ENCODE measurements around the gene CRTC1. TPM values are rescaled to one million over a fixed set of nuclear protein-coding genes. Genes with fewer than 3 reads are reported as not detected.

Gene CRTC1
- total RNA-seq, 1 donor from 2014 or later, result 7.0 TPM

GRCh38 chr19:18781885-18782527 lies 98.5 kb downstream of the CRTC1 start:
- no peak for DNase-seq (ENCODE audit: low spot score)
- Mint-ChIP-seq H3K27me3 (ENCODE audit: low read depth) (peaks cover 20% of the 10 kb centered on the region), H3K4me1 (ENCODE audit: low read depth) (peaks cover 10% of the 10 kb centered on the region), H3K27ac (no peak overlapping the region), H3K36me3 (ENCODE audit: low read depth) (no peaks in the 10 kb centered on the region), H3K9me3 (no peaks in the 10 kb centered on the region), H3K4me3 (ENCODE audit: low read depth) (no peak overlapping the region)
- intact Hi-C loops (cut with micrococcal nuclease), result no loop called here

- no peak overlapping the region for H3K27ac Mint-ChIP-seq
- intact Hi-C loops (cut with micrococcal nuclease), result no loop called here
- DNase-seq (ENCODE audit: low spot score), result no peak
- no peak overlapping the region for H3K4me3 Mint-ChIP-seq (ENCODE audit: low read depth)
- peaks cover 25% of the 10 kb centered on the region for H3K27me3 Mint-ChIP-seq (ENCODE audit: low read depth)
- no peaks in the 10 kb centered on the region for H3K36me3 Mint-ChIP-seq (ENCODE audit: low read depth)
- no peaks in the 10 kb centered on the region for H3K9me3 Mint-ChIP-seq
- H3K4me1 Mint-ChIP-seq (ENCODE audit: low read depth), result peaks cover 13% of the 10 kb centered on the region
Measured at GRCh38 chr19:18782559-18783225, 99.2 kb downstream of the CRTC1 start.

GRCh38 chr19:18783958-18784785 lies 100.7 kb downstream of the CRTC1 start:
- Mint-ChIP-seq H3K4me3 (ENCODE audit: low read depth) (no peak overlapping the region), H3K27ac (no peak overlapping the region), H3K36me3 (ENCODE audit: low read depth) (no peaks in the 10 kb centered on the region), H3K4me1 (ENCODE audit: low read depth) (peaks cover 12% of the 10 kb centered on the region), H3K9me3 (no peaks in the 10 kb centered on the region), H3K27me3 (ENCODE audit: low read depth) (peaks cover 34% of the 10 kb centered on the region)
- intact Hi-C loops (cut with micrococcal nuclease), result no loop called here
- no peak for DNase-seq (ENCODE audit: low spot score)

- Mint-ChIP-seq H3K27me3 (ENCODE audit: low read depth) (peaks cover 38% of the 10 kb centered on the region), H3K36me3 (ENCODE audit: low read depth) (no peaks in the 10 kb centered on the region)
- intact Hi-C loops (cut with micrococcal nuclease), result loop anchor here (5.0 kb wide), 2 partner anchors 63 to 347 kb away; partner anchors contain the start of gene ISYNA1
Measured at GRCh38 chr19:18784786-18785120, 101.3 kb downstream of the CRTC1 start.

GRCh38 chr19:18785179-18786124 lies 102.0 kb downstream of the CRTC1 start:
- peaks cover 17% of the 10 kb centered on the region for H3K4me1 Mint-ChIP-seq (ENCODE audit: low read depth)
- no peaks in the 10 kb centered on the region for H3K36me3 Mint-ChIP-seq (ENCODE audit: low read depth)
- DNase-seq (ENCODE audit: low spot score), result peak; percentile 49
- H3K27me3 Mint-ChIP-seq (ENCODE audit: low read depth), result peaks cover 44% of the 10 kb centered on the region
- H3K9me3 Mint-ChIP-seq, result no peaks in the 10 kb centered on the region
- no peak overlapping the region for H3K4me3 Mint-ChIP-seq (ENCODE audit: low read depth)
- no peak overlapping the region for H3K27ac Mint-ChIP-seq
- intact Hi-C loops (cut with micrococcal nuclease), result loop anchor here (5.0 kb wide), 2 partner anchors 62 to 348 kb away; partner anchors contain the start of gene ISYNA1

More at GRCh38 chr19:18784786-18785120, 101.3 kb downstream of the CRTC1 start:
- no peak for DNase-seq (ENCODE audit: low spot score)
- Mint-ChIP-seq H3K27ac (no peak overlapping the region), H3K4me1 (ENCODE audit: low read depth) (peaks cover 13% of the 10 kb centered on the region), H3K9me3 (no peaks in the 10 kb centered on the region), H3K4me3 (ENCODE audit: low read depth) (no peak overlapping the region)

- no peak for DNase-seq (ENCODE audit: low spot score)
Measured at GRCh38 chr19:18788529-18789421, 105.3 kb downstream of the CRTC1 start.

GRCh38 chr19:18789422-18789869 lies 106.0 kb downstream of the CRTC1 start:
- Mint-ChIP-seq H3K4me1 (ENCODE audit: low read depth) (peaks cover 17% of the 10 kb centered on the region), H3K4me3 (ENCODE audit: low read depth) (peak overlapping the region; percentile 42), H3K27ac (peak overlapping the region; percentile 82), H3K9me3 (no peaks in the 10 kb centered on the region), H3K27me3 (ENCODE audit: low read depth) (peaks cover 68% of the 10 kb centered on the region), H3K36me3 (ENCODE audit: low read depth) (no peaks in the 10 kb centered on the region)
- DNase-seq (ENCODE audit: low spot score), result no peak
- intact Hi-C loops (cut with micrococcal nuclease), result loop anchor here (5.0 kb wide), 2 partner anchors 58 to 352 kb away; partner anchors contain the start of gene ISYNA1

More at GRCh38 chr19:18788529-18789421, 105.3 kb downstream of the CRTC1 start:
- no peaks in the 10 kb centered on the region for H3K9me3 Mint-ChIP-seq
- H3K4me3 Mint-ChIP-seq (ENCODE audit: low read depth), result peak overlapping the region; percentile 42
- H3K27me3 Mint-ChIP-seq (ENCODE audit: low read depth), result peaks cover 67% of the 10 kb centered on the region
- peak overlapping the region; percentile 82 for H3K27ac Mint-ChIP-seq
- peaks cover 17% of the 10 kb centered on the region for H3K4me1 Mint-ChIP-seq (ENCODE audit: low read depth)
- no peaks in the 10 kb centered on the region for H3K36me3 Mint-ChIP-seq (ENCODE audit: low read depth)
- intact Hi-C loops (cut with micrococcal nuclease), result loop anchor here (1.0 to 5.0 kb wide), 3 partner anchors 59 to 351 kb away; partner anchors contain the start of gene ISYNA1

- intact Hi-C loops (cut with micrococcal nuclease), result loop anchor here (5.0 kb wide), 2 partner anchors 57 to 353 kb away; partner anchors contain the start of gene ISYNA1
- H3K36me3 Mint-ChIP-seq (ENCODE audit: low read depth), result no peaks in the 10 kb centered on the region
- DNase-seq (ENCODE audit: low spot score), result no peak
- peaks cover 17% of the 10 kb centered on the region for H3K4me1 Mint-ChIP-seq (ENCODE audit: low read depth)
- peaks cover 69% of the 10 kb centered on the region for H3K27me3 Mint-ChIP-seq (ENCODE audit: low read depth)
- H3K27ac Mint-ChIP-seq, result peak overlapping the region; percentile 36
- peak overlapping the region; percentile 49 for H3K4me3 Mint-ChIP-seq (ENCODE audit: low read depth)
- H3K9me3 Mint-ChIP-seq, result no peaks in the 10 kb centered on the region
Measured at GRCh38 chr19:18789883-18790565, 106.5 kb downstream of the CRTC1 start.

GRCh38 chr19:18790566-18791314 lies 107.3 kb downstream of the CRTC1 start, which contains the start of gene COMP:
Gene COMP, minus strand, starts transcription at chr19:18791305. Its CDS starts 36 bp downstream, at chr19:18791269.
- Mint-ChIP-seq H3K9me3 (no peaks in the 10 kb centered on the region), H3K27ac (peak within 1 kb of the TSS; percentile 36), H3K36me3 (ENCODE audit: low read depth) (no peaks in the 10 kb centered on the region), H3K4me3 (ENCODE audit: low read depth) (peak within 1 kb of the TSS; percentile 49), H3K27me3 (ENCODE audit: low read depth) (peaks cover 68% of the 10 kb centered on the region), H3K4me1 (ENCODE audit: low read depth) (peaks cover 13% of the 10 kb centered on the region)
- no peak for DNase-seq (ENCODE audit: low spot score)
- intact Hi-C loops (cut with micrococcal nuclease), result no loop called here

- intact Hi-C loops (cut with micrococcal nuclease), result no loop called here
- Mint-ChIP-seq H3K27me3 (ENCODE audit: low read depth) (peaks cover 65% of the 10 kb centered on the region), H3K27ac (no peak overlapping the region), H3K9me3 (no peaks in the 10 kb centered on the region), H3K4me3 (ENCODE audit: low read depth) (no peak overlapping the region), H3K4me1 (ENCODE audit: low read depth) (peaks cover 9% of the 10 kb centered on the region), H3K36me3 (ENCODE audit: low read depth) (no peaks in the 10 kb centered on the region)
- DNase-seq (ENCODE audit: low spot score), result no peak
Measured at GRCh38 chr19:18791315-18791678, 107.8 kb downstream of the CRTC1 start.
